Astrocyte of the cerebellum (primary cell): ENCODE measurements around the gene TXNDC11.

Experiments
- DNase-seq: peaks from one replicate; pipeline ENCODE4 v3.0.0-alpha.2; 2011; ENCODE audit warnings: low read depth
- H3K4me3 ChIP-seq: 2 replicates; pipeline ENCODE4 v1.5.1; 2011; ENCODE audit warnings: mild to moderate bottlenecking, low read depth, low read length, moderate library complexity
- in situ Hi-C: cut with HindIII; loops from 2 replicates; pipeline ENCODE4 v1.10.0; 2017; ENCODE audit warnings: low sequenced_read_pairs
- TF ChIP-seq, protein P1 (sequence below): IDR thresholded peaks from 2 replicates; pipeline ENCODE4 v1.5.1; 2012; ENCODE audit warnings: low read length, low read depth, moderate library complexity, mild to moderate bottlenecking; ENCODE audit errors: missing control alignments

TXNDC11 gene

GRCh38 chr16:11781773-11782172, 39.1 kb upstream of the TXNDC11 start:
- in situ Hi-C loops = no loop called here
- no peak for DNase-seq
- TF ChIP-seq, protein P1, sequence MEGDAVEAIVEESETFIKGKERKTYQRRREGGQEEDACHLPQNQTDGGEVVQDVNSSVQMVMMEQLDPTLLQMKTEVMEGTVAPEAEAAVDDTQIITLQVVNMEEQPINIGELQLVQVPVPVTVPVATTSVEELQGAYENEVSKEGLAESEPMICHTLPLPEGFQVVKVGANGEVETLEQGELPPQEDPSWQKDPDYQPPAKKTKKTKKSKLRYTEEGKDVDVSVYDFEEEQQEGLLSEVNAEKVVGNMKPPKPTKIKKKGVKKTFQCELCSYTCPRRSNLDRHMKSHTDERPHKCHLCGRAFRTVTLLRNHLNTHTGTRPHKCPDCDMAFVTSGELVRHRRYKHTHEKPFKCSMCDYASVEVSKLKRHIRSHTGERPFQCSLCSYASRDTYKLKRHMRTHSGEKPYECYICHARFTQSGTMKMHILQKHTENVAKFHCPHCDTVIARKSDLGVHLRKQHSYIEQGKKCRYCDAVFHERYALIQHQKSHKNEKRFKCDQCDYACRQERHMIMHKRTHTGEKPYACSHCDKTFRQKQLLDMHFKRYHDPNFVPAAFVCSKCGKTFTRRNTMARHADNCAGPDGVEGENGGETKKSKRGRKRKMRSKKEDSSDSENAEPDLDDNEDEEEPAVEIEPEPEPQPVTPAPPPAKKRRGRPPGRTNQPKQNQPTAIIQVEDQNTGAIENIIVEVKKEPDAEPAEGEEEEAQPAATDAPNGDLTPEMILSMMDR = no peak
- H3K4me3 ChIP-seq = no peak overlapping the region

DNA sequence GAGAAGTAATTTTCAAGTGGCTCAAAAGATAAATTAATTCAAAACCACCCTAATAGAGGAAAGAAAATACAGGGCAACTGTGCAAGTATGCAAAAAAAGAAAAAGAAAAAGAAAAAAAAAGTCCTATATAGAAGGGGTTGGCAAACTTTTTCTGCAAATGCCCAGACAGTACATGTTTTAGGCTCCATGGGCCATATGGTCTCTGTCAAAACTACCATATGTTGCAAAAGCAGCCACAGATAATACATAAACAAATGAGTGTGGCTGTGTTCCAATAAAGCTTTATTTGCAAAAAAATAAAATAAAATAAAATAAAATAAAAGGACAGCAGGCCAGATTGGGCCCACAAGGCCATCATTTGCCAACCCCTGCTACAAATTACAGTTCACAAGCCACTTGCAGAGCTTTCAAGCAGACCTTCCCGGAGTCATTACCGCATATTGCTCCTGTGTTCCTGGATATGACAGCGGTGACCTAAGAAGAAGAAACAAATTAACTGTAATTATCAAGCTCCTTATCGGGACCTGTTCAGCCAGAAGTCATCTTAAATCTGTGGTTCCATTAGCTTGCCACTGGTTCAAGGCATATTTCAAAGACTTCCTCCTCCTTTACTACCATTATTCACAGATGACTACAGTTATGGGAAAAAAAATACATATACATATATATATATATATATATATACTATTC, 38.5 kb upstream of the TXNDC11 start:
- TF ChIP-seq, protein P1 = no peak
- in situ Hi-C loops = no loop called here
- DNase-seq = no peak

GRCh38 chr16:11779074-11779473, 36.4 kb upstream of the TXNDC11 start:
- in situ Hi-C loops = no loop called here
- TF ChIP-seq, protein P1 = no peak
- DNase-seq = no peak
- no peak overlapping the region for H3K4me3 ChIP-seq

More for the DNA sequence above, 38.5 kb upstream of the TXNDC11 start:
- no peak overlapping the region for H3K4me3 ChIP-seq

- TF ChIP-seq, protein P1 = no peak
- no peak overlapping the region for H3K4me3 ChIP-seq
- in situ Hi-C loops = no loop called here
- no peak for DNase-seq
Observed at GRCh38 chr16:11774065-11774626, 31.5 kb upstream of the TXNDC11 start.

DNA sequence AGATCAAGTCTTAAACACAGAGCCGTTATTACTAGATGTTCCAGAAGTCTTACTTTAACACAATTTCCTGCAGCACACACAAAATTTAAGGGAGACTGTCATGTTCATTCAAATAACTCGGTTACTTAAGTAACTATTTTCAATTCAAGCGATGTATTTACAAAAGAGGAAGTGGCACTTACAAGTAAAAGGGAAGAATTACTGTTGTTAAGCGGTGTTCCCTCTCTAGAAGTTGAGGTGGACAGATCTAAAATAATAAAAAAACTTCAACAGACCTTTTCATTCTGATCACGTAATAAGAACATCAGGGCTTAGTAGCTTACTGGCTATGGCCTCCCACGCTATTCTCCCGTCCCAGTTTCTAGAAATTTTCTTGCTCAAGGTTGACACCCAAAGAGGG, 26.2 kb upstream of the TXNDC11 start:
- H3K4me3 ChIP-seq = no peak overlapping the region
- in situ Hi-C loops = no loop called here
- TF ChIP-seq, protein P1 = no peak
- no peak for DNase-seq

DNA sequence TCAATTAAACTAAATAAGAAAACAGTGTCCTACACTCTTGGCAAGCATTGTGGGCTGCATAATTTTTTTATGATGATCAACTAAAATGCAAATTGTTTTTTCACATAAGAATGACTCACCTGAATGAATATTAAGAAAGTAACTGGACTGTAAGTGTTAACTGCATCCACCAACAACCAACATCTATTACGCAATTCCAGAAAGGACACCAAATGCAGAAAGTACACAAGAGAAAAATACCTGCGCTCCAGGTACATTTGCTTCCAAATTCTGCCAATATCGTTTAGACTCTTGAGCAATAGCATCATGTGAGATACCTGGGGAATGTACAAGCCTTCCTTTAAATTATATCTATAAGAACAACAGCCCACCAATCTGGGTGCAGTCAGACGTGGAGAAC, 19.8 kb upstream of the TXNDC11 start:
- in situ Hi-C loops = no loop called here
- TF ChIP-seq, protein P1 = no peak
- DNase-seq = no peak
- no peak overlapping the region for H3K4me3 ChIP-seq

GRCh38 chr16:11759997-11760396, 17.3 kb upstream of the TXNDC11 start:
- H3K4me3 ChIP-seq = no peak overlapping the region
- no peak for DNase-seq
- TF ChIP-seq, protein P1 = no peak
- in situ Hi-C loops = no loop called here
